CD4-positive, alpha-beta T cell treated with Interleukin-4 for 4 hours (primary cell): ENCODE results near the gene LRRC75A.

ENCODE experiments used
- DNase-seq: peaks from one replicate; pipeline ENCODE4 v3.0.0-alpha.2; 2020

The LRRC75A gene

DNA sequence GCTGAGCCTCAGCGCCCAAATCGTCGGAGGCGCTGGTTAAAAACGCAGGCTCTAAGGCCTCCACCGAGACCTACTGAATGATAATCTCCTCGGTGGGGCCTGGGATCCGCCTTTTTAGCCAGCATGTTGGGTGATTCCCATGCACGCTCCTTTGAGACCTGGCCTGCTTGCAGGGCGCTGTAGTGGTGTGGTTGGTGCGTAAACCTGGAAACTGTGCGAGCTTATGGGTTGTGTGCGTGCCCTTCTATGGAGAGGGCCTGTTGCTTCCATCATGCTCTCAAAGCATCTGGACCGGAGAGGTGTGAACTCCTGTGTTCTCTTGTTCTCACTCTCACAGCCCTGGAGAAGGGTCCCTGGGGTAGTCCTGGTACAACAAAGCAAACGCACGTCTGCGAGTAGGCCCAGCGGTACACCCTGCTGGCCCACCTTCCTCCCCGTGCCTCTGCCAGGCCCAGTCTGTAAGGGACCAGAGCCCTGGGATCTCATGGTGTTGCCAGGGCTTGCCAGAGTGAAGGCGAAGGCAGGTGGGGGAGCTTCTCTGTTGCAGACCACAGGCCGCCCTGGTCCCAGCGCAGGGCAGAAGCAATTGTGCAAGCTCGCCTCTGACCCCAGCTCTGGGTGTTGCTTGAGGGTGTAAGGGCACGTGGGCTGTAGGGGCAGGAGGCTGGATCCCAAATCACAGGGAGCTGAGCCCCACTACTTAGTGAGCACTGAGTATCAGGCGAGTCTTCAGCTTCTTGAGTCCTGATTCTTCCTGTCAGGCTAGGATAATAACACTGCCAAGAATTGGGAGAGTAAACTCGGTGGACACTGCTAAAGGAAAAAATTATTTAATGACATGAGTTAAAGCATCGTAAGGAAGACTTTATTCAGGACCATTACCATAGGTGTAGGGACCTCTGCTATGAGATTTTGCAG lies 879 bp upstream of the LRRC75A start:
- no peak for DNase-seq

DNA sequence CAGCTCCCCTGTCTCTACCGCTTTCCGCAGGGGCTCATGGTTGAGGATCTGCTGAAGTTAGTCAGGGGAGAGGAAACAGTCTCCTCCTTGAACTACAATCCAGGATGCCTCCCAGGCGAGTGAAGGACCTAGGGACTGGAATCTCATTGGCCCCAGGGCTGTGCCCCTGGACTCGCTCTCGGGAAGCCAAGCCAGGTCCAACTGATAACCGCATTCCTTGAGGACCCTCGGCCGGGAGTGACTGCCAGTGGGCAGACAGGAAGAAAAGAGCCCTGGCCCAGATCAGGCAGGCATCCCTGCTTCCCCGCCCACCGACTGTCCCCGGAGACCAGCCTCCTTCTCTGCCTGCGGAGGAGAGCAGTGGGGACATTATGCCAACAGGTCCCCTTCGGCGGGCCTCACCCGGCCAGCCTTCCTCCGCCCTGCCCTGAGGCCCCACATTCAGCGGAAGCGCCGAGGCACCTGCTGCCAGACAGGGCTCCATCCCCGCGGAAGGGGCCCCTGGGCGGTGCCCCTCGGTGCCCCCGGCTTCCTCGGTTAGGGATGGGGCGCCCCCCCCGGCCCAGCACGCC lies 776 bp downstream of the LRRC75A start:
- no peak for DNase-seq

DNA sequence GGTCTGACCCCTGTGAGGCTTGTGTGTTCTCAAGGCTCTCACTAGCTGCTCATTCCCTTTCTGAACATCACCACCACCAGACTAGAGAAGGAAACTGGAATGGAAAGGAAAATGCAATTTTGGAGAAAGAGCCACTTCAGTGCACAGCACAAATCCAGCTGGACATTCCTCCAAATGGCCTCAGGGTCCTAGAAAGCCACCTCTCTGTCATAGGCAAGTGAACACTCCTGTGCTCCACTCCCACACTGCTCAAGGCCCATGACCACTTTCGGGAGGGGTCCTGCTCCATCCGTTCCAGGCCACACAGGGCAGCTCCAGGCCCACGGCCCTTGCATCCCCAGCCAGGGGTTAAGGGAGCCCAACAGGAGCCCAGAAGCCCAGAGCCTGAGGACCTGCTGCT lies 2.6 kb downstream of the LRRC75A start:
- DNase-seq, result no peak

DNA sequence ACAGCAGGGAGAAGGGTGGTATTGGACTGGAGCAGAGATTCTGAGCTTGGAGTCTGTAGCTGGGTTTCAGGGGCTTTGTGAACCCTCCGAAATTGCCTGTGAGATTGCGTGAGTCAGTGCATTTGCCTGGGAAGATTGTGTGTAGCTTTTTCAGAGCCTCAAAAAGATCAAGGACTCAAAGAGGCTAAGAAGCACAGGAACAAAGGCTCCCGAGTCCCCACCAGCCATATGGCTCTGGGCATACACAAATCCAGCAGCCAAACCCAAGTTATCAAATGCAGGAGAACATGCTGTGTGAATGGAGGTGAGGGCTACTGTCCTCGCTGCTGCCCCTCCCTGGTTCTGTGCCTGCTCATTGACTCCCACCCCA lies 3.0 kb downstream of the LRRC75A start:
- no peak for DNase-seq

DNA sequence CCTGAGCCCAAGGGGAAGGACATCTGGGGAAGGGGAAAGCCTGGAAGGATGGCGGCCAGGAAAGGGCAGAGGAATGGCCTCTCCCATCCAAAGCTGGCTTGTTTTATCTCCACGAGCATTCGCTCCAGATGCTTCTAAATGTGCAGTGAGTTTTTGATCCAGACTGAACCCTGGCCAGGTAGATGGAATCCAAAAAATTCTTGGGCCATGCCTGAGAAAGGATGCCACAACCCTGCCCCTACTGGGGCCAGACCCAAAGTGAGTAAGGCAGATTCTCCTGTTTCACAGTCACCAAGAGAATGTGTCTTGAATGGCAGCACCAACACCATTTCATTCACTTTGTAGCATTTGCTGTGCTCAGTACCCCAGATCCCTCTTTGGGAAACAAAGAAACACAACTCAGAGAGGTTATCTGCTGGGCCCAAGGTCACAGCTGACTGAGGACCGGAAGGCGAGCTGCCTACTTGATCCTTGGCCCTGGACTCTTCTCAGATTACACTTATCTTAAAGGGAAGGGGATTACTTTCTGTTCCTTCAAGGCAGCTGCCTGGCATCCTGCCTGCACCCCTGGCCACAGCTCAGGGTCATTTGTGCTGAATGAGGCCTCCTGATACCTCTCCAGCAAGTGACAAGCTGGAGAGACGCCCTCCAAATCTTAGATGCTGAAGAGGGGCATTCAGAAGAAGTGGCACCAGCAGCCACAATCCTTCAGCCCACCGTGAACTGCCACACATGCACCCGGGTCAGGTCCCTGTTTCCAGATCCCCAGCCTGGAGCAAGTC lies 3.6 kb downstream of the LRRC75A start:
- no peak for DNase-seq

DNA sequence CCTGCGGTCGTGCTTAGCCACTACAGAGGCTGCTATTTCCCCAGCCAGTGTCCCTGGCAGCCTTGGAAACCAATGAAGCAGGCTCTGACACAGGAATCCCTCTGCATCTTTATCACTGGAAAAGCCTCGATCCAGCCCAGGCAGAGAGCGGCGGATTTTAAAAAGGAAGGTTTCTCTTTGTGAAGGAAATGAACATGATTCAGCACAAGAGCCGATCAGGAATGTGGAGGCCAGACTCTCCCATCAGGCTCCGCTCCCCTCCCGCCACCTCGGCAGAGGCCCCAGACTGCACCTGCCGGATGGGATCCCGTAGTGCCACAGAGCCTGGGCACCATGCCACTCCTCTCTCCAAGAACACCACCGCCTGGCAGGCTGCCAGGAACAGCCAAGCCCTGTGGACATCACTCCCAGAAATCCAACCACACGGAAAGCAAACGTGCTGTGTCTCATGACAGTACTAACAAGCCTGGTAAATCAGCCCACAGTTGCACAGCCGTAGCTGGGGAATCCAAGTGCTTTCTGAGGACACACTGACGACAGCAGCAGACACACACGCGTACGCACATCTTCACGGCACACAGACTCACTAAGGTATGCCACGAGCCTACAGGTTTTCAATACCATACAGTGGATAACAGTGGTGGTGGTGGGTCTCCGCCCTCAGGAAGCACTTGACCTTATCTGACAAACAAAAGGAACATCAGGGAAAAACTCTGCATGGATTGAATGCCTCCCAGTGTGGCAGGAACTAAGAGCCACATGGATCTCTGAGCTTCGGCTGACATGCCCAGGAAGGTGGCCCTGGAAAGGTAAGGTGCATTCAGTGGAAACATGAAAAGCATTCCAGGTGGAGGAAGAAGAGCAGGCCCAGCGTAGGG lies 5.4 kb downstream of the LRRC75A start:
- DNase-seq, result no peak

DNA sequence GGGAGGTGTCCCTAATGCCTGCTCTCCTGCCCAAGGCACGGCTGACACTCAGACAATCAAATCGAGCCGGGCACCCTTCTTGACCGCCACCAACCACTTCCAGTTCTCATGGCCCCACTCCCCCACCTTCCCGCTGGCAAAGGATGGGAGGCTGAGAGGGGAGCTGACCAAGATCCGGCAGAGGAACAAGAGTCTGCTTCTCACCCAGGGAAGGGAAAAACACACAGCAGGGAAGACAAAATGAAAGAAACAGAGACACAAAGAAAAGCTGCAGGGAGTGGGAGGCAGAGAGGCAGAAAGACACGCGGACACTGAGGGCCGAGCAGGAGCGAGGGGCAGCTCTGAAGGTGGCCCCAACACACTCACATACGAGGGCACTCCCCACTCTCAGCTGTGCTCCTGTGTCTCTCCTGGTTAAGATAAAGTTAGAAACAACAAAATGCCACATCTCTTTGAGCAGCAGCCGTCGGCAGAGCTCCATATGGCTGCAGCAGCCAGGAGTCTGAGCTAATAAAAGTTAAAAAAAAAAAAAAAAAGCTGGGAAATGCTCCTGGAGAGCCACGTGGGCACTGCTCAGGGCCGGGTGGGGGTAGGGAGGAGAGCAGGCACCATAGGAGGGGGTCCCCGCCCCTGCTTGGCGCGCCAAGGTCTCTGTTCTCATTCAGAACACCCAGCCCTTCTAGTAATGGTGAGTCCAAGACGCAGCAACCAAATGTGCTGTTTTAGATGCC lies 7.4 kb downstream of the LRRC75A start:
- DNase-seq, result no peak

DNA sequence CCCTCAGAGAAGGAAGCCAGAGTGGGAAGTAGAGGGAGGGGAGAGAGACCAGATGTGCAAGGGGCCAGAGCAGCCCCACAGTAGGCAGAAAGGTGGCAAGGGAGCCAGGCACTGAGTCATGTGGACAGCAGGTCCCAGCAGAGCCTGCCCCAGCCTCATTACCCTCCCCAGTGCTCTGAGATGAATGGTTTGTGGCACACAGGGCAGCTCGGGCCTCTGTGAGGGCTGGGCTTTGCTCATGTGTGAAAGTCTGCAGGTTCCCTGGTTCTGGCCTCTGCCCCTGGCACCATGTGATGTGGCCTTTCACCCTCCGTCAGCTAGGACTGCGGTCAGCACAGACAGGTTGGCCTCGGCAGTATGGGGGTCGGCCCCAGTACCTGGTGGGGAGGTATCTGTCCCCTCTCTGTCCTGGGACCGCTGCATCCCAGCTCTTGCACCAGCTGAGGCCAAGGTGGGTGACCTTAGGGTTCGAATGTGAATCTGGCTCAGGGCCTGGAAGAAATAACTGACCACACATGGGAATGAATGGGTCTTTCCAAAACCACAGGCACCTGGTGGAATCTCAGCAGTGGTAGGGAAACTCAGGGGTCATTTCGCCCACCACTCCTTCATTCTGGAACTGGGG lies 8.9 kb downstream of the LRRC75A start:
- no peak for DNase-seq

DNA sequence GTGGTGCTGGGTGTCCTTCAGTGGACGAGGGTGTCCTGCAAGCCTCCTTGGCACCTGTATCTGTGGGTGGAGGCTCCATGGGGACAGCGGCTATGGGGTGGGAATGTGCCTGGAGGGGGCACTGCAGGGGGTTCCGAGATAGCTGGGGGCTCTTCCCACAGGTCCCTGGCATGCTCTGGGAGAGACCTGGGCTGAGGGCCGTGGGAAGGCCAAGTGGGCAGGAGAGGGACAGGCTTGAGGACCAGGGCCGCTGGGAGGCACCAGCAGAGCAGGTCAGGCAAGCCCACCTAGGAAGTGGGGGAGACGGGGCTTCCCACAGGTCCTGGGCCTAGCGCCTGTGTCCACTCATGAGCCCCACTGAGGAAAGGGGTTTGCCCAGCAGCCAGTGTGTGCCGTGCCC lies 9.7 kb downstream of the LRRC75A start:
- no peak for DNase-seq

DNA sequence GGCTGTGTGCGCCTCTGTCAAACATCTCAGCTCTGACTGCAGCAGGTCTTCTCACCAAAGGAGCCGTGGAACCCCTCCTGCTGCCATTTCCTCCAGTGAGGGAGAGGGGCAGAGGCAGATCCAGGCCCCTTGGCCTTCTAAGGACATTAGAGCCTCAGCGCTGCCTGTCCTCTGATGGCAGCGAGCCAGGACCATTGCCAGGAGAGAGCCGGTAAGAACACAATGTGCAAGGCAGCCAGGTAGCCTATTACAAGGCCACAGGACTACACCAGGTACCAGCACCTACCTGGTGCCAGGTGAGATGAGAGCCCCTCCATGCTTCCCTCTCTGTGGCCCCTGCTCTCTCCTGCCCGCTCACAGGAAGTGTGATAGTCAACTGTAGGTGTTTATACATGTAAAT lies 11.0 kb downstream of the LRRC75A start:
- DNase-seq, result no peak

DNA sequence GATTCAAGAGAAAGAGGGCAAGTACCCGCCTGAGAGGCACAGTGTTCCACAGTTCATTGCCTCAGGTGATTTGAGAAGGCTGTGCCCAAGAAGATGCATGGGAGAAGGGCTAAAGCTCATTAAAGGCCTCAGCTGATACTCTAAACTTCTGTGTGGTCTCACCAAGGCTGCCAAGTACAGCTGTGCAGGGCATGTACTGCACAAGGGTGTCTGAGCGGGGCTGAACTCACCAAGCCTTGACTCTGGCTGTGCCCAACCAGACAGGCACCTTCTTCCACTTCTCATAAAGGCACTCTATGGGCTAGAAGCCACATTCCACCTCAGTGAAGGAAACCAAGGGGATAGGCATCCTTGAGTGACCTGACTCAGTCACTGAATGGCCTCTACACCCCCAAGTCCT lies 12.7 kb downstream of the LRRC75A start:
- no peak for DNase-seq

DNA sequence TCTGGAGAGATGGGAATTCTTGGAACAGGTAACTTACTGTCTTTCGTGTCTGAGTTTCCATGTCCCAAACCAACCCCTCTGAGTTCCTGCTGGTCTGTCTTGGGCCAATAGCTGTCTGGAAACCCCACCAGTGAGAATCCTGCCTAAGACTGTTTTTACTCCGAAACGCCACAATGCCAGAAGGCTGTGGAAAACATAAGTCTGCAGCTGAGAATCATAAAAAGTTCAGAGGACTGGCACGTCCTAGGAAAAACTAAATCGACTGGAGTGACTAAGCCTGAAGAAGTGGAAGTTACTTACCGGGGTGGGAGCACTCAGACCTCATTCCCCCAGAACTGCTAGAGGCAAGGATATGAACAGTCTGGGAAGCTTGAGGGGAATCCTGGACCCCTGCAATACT lies 13.3 kb downstream of the LRRC75A start:
- DNase-seq, result no peak

DNA sequence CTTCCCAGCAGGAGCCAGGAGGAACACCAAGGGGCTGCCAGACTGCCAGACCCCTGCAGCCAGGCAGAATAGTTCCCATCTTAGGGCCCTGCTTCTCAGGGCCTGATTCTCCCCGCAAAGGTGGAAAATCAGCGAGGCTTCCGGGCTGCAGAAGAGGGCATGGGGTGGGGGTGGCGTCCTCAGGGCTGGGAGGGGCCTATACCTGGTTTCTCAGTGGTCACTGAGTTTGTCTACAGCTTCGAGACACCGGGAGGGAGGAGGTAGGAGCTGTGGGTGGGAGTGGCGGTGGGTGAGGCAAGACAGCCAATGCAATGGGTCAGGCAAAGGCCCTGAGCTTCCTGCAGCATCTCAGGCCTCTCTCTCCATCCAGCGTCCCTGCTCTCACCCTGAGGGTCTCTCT lies 14.3 kb downstream of the LRRC75A start:
- no peak for DNase-seq

DNA sequence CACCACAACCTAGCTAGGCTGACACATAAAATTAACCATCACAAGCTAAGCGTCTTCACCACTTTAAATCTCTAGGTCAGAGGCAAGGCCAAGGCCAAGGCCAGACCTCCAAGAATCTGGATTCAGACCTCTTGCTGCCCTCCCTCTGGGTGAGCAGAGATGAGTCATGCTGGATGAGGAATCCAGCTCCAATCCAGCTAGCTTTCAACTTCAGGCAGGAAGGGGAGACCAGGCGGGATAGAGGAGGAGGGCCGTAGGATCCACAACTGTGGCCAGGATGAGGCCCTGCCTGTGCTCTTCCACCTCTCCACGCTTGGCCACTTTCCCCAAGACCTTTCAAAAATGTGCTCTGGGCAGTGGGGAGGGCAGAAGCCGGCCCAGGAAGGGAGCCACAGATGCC lies 14.7 kb downstream of the LRRC75A start:
- DNase-seq, result no peak

DNA sequence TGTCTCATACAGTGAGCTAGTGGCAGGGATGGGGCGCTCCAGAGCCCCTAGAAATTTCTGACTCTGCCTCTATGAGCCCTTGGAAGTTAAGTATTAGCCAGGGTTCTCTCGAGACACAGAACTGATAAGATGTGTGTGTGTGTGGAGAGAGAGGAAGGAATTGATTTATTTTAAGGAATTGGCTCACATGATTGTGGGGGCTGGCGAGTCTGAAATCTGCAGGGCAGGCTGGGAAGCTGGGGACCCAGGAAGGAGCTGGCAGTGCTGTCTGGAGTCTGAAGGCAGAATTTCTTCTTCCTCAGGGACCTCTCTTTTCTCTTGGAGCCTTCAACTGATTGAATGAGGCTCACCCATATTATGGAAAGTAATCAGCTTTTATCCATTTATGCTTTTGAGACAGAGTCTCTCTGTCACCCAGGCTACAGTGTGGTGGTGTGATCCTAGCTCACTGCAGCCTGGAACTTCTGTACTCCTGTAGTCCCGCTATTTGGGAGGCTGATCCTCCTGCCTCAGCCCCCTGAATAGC lies 16.8 kb downstream of the LRRC75A start:
- no peak for DNase-seq

DNA sequence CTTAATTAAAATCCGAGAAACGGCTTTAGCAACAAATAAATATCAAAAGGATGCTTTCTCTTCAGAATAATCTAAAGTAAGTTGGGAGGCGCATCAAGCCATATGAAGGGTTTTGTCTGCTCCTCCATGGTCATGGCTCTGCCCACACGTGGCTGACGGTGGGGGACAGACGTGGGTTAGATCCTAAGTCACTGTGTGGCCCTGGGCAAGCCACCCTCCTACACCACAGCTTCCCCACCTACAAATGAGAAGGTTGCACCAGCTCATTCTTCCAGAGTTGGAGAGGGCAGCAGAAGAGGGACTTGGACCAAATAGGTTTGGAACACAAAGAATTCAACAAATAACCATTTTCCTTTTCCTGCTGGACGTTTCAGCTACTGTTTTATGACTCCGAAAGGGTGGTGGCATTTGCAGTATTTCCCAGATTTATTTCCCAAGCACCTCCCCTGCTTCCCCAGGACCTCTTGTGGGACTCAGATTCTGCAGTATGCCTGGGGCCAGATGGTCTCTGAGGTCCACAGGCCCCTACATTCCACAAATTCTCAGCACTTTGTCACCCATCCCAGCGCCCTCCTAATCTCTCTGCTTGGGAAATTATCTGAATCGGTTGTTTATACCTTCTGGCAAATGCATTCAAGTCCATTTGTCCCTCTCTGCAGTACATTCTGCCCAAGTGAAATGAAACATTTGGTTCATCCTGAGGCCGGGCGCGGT lies 17.8 kb downstream of the LRRC75A start:
- DNase-seq, result no peak

DNA sequence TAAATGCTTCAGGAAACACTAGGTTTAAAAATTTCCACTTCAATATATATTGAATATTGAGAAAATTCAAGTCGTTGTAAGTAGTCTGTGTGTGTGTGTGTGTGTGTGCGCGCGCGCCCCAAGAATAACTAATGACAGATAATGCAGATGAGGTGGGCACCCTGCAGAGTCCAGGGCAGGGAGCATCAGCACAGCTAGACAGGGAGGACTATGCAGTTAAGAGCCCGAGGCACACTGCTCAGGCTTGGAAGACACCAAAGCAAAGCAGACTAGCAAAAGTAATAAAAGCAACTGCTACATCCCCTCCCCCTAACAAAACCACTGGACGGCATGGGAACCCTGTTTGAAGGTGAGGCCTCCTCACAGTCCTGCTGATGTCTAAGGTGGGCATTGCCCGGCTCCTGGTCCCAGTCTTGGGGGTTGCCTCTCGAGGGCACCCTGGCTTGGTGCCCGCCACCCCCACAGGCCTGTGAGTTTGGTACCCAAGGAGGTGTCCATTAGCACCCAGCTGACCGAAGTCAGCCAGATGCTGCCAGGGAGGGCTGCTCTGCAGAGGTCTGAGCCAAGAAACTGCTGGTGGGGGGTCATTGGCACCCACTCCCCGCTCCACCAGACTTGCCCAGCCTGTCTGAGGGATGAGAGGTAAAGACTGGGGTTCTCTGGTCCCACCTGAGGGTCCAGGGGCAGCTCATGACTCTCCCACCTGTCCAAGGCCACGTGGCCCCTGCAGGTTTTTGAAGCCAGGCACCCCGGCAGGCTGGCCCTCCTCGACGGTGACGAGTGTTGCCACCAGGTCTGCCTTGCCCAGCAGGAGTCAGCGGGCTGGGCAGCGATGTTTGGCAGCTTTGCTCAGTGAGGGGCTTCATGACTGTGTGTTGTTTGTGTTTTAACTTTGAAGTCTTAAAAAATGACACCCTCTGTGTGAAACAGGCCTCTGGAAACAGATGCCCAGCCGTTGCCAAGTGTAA lies 18.7 kb downstream of the LRRC75A start:
- no peak for DNase-seq

DNA sequence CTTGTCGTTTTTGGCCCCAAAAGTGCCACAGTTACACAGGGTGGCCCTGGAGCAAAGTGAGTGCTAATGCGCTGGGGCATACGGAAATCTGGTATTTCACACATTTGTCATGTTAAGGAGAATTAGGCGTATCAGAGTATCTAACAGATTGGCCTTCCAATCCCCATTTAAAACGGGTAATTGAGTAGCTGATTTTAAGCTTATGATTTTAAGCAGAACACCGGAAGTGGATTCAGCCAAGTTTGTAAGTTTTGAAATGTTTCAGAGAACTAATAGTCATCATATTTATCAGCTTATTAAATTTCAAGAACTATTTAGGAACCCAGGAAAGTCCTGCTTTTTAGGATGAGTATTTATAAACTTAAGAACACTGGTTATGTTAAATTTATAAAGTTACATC lies 19.5 kb downstream of the LRRC75A start:
- DNase-seq, result no peak

DNA sequence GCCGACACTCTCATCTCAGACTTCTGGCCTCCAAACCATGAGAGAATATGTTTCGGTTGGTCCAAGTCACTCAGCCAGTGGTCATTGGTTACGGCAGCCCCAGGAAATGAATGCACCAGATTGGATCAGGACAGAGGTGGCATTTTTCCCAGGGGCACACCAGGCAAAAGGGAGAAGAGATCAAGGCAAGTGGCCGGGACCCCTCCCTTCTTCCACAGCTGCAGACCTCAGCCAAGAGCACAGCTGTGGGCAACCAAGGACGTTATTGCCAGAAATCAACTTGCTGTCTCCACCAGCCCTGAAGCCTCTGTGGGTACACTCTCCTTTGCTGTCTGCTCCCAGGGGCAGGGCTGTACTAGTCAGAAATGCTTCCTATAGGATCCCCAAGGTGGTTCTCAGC lies 20.7 kb downstream of the LRRC75A start:
- no peak for DNase-seq

DNA sequence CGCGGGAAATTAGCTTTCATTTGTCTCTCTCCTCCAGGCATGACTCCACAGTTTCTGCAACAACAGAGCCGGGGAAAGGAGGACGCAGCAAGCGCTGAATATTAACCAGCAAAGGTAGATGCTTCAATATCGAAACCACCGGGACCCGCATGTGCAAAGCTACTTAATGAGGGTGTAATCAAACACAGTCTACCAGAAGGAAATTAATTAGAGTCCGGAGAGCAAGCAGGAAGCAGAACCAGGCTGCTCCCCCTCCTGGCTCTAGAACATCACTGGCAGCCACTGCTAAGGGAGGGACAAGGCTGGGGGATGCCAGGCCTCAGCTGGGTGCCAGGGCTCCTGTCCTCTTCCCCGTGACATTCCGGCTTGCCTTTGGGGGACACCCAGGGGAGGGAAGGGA lies 21.7 kb downstream of the LRRC75A start:
- no peak for DNase-seq
